ENCODE data around the gene NEU2. TPM values are rescaled to one million over a fixed set of nuclear protein-coding genes. Genes with fewer than 3 reads are reported as not detected.
"Not testable (repeated sequence)": the region's sequence is repeated elsewhere in the genome, so short reads cannot be mapped to it uniquely, and the experiment has no call there.

Gene NEU2
- total and polyA plus RNA-seq, 7 donors = not detected

GRCh38 chr2:233064530-233065199 lies 32.2 kb downstream of the NEU2 start:
- Histone ChIP-seq H3K4me3 (no peak overlapping the region), H3K27me3 (ENCODE audit: insufficient read depth in 3 of 3, low read length in 2 of 3) (no peaks in the 10 kb centered on the region), H3K36me3 (ENCODE audit: insufficient read depth in 1 of 2, low read depth in 1 of 2) (no peaks in the 10 kb centered on the region), H3K9me3 (no peaks in the 10 kb centered on the region), H3K27ac (no peak overlapping the region), H3K4me1 (peaks cover 5% of the 10 kb centered on the region)
- intact Hi-C loops (cut with DNase I) = no loop called here
- ATAC-seq = no peak
- no peak for TF ChIP-seq CTCF (IDR thresholded peaks at IDR 0.05)
- 65 to 72% (median 69%) methylated on average over 16 of the region's 16 CpGs for WGBS, 3 donors
- no peak for DNase-seq

GRCh38 chr2:233065200-233065589 lies 32.7 kb downstream of the NEU2 start:
- H3K9me3 ChIP-seq; H3K36me3 ChIP-seq (ENCODE audit: insufficient read depth in 1 of 2, low read depth in 1 of 2); intact Hi-C loops (cut with DNase I); H3K4me1 ChIP-seq; H3K27me3 ChIP-seq (ENCODE audit: insufficient read depth in 3 of 3, low read length in 2 of 3); H3K27ac ChIP-seq; DNase-seq; H3K4me3 ChIP-seq; ATAC-seq: not testable (repeated sequence)
- 59 to 71% (median 63%) methylated on average over 4 of the region's 4 CpGs for WGBS, 3 donors

- ATAC-seq = no peak
- no peaks in the 10 kb centered on the region for H3K36me3 ChIP-seq (ENCODE audit: insufficient read depth in 1 of 2, low read depth in 1 of 2)
Measured at GRCh38 chr2:233065954-233066470, 33.5 kb downstream of the NEU2 start.

GRCh38 chr2:233068762-233069418 lies 36.4 kb downstream of the NEU2 start:
- Histone ChIP-seq H3K27me3 (ENCODE audit: insufficient read depth in 3 of 3, low read length in 2 of 3) (no peaks in the 10 kb centered on the region), H3K4me1 (no peaks in the 10 kb centered on the region), H3K27ac (no peak overlapping the region), H3K9me3 (peaks cover 11% of the 10 kb centered on the region), H3K4me3 (no peak overlapping the region), H3K36me3 (ENCODE audit: insufficient read depth in 1 of 2, low read depth in 1 of 2) (no peaks in the 10 kb centered on the region)
- intact Hi-C loops (cut with DNase I) = no loop called here
- WGBS, 3 donors = 61 to 67% (median 64%) methylated on average over 9 of the region's 9 CpGs
- DNase-seq = no peak
- no peak for ATAC-seq
- TF ChIP-seq CTCF (IDR thresholded peaks at IDR 0.05) = no peak

More at GRCh38 chr2:233065954-233066470, 33.5 kb downstream of the NEU2 start:
- peaks cover 5% of the 10 kb centered on the region for H3K4me1 ChIP-seq
- DNase-seq = no peak
- H3K27me3 ChIP-seq (ENCODE audit: insufficient read depth in 3 of 3, low read length in 2 of 3) = no peaks in the 10 kb centered on the region
- H3K27ac ChIP-seq = no peak overlapping the region
- no peak overlapping the region for H3K4me3 ChIP-seq
- WGBS, 3 donors = 89 to 96% (median 95%) methylated on average over 9 of the region's 9 CpGs
- no peak for TF ChIP-seq CTCF (IDR thresholded peaks at IDR 0.05)
- H3K9me3 ChIP-seq = no peaks in the 10 kb centered on the region
- intact Hi-C loops (cut with DNase I) = no loop called here

GRCh38 chr2:233072838-233073237 lies 40.4 kb downstream of the NEU2 start:
- H3K27me3 ChIP-seq (ENCODE audit: insufficient read depth in 3 of 3, low read length in 2 of 3) = no peaks in the 10 kb centered on the region
- H3K36me3 ChIP-seq (ENCODE audit: insufficient read depth in 1 of 2, low read depth in 1 of 2) = no peaks in the 10 kb centered on the region
- ATAC-seq (no peak), DNase-seq (no peak)
- no peak for TF ChIP-seq CTCF (IDR thresholded peaks at IDR 0.05)
- H3K27ac ChIP-seq = no peak overlapping the region
- H3K4me1 ChIP-seq = no peaks in the 10 kb centered on the region
- 62 to 85% (median 85%) methylated on average over 4 of the region's 4 CpGs for WGBS, 3 donors
- H3K4me3 ChIP-seq = no peak overlapping the region
- intact Hi-C loops (cut with DNase I) = no loop called here
- peaks cover 11% of the 10 kb centered on the region for H3K9me3 ChIP-seq
